ENCODE results near the gene GJC2. TPM values are rescaled to one million over a fixed set of nuclear protein-coding genes. Genes with fewer than 3 reads are reported as not detected.

The GJC2 gene
- polyA plus RNA-seq, 1 of the 3 experiments (the other 2 are of a cell fraction), result 0.92 TPM

- ChIA-PET CTCF (interaction anchor here (0.9 to 1.2 kb wide), 3 partner anchors 9 to 44 kb away, joined by 3 to 4 read pairs (median 3); partner anchors contain the start of gene IBA57), POLR2A (no interaction called here)
- Histone ChIP-seq H3K4me3 (ENCODE audit: low read depth in 2 of 2, low read length in 1 of 2) (no peak overlapping the region), H3K4me1 (ENCODE audit: control insufficient read depth in 1 of 2, insufficient read depth in 2 of 2, low read depth in 1 of 2, low read length in 1 of 2) (peaks cover 0 to 6% of the 10 kb centered on the region in 2 experiments; a peak in 1 of 4 replicates), H4K20me1 (ENCODE audit: insufficient read depth) (no peaks in the 10 kb centered on the region), H3F3A (replicated peaks; ENCODE audit: insufficient read depth) (peaks cover 5% of the 10 kb centered on the region), H3K9me3 (no peaks in the 10 kb centered on the region), H3K27me3 (ENCODE audit: insufficient read depth) (no peaks in the 10 kb centered on the region), H3K9ac (no peak overlapping the region), H3K79me2 (ENCODE audit: insufficient read depth) (peaks cover 4% of the 10 kb centered on the region; the same call in 1 of the 2 replicates), H3K9me2 (no peaks in the 10 kb centered on the region), H3K27ac (ENCODE audit: low read depth in 2 of 2, low read length in 1 of 2) (no peak overlapping the region; a peak in 1 of 4 replicates), H2AFZ (ENCODE audit: low read depth) (no peak overlapping the region), H3K4me2 (no peak overlapping the region), H3K36me3 (replicated peaks in 1 of 2; ENCODE audit: control insufficient read depth in 1 of 2, insufficient read depth in 2 of 2, low read length in 1 of 2) (peaks cover 0 to 2% of the 10 kb centered on the region in 2 experiments)
- 100% methylated on average over 11 of the region's 52 CpGs for WGBS (ENCODE audit: low lambda C conversion rate)
- peak; percentile 74 for DNase-seq
- TF ChIP-seq MXI1 (IDR thresholded peaks at IDR 0.05; ENCODE audit: low read depth, low read length), result no peak
- no peak for TF ChIP-seq NFIC (IDR thresholded peaks at IDR 0.05; ENCODE audit: borderline replicate concordance)
- no peak for TF ChIP-seq GATA2 (CRISPR knock-in tag; IDR thresholded peaks at IDR 0.05)
- no peak for TF ChIP-seq USF1 (IDR thresholded peaks at IDR 0.05; ENCODE audit: borderline replicate concordance, low read depth)
- no peak for TF ChIP-seq RAD21 (IDR thresholded peaks at IDR 0.05; ENCODE audit: low read length)
- TF ChIP-seq RXRA (IDR thresholded peaks at IDR 0.05; ENCODE audit: borderline replicate concordance, low read depth), result no peak
- no peak for TF ChIP-seq USF2 (IDR thresholded peaks at IDR 0.05; ENCODE audit: borderline replicate concordance, low read depth, low read length)
- no peak for TF ChIP-seq SMC3 (IDR thresholded peaks at IDR 0.05; ENCODE audit: low read depth, low read length)
- TF ChIP-seq PBX3 (IDR thresholded peaks at IDR 0.05), result no peak
- TF ChIP-seq MEF2A (IDR thresholded peaks at IDR 0.05; ENCODE audit: borderline replicate concordance, low read depth), result no peak
- no peak for TF ChIP-seq REST (IDR thresholded peaks at IDR 0.05; ENCODE audit: low read depth, low read length)
- no peak for TF ChIP-seq SIN3A (IDR thresholded peaks at IDR 0.05; ENCODE audit: borderline replicate concordance, low read depth, low read length)
- TF ChIP-seq MAX (IDR thresholded peaks at IDR 0.05; ENCODE audit: low read depth), result no peak
- TF ChIP-seq EZH2phosphoT487 (IDR thresholded peaks at IDR 0.05; ENCODE audit: borderline replicate concordance, low read depth), result no peak
- TF ChIP-seq IRF3 (IDR thresholded peaks at IDR 0.05; ENCODE audit: low read depth, low read length), result no peak
- no peak for TF ChIP-seq ZBTB33 (IDR thresholded peaks at IDR 0.05; ENCODE audit: borderline replicate concordance, low read depth)
Observed at GRCh38 chr1:228174482-228175315, 25.0 kb downstream of the GJC2 start.
